GM19351 (cell line): ENCODE measurements around the gene PARK7.
"Not testable (repeated sequence)": the region's sequence is repeated elsewhere in the genome, so short reads cannot be mapped to it uniquely, and the experiment has no call there.

Experiments
- ATAC-seq: cut with Tn5 transposase; IDR thresholded peaks from one replicate; pipeline ENCODE4 v1.9.1; 2021; ENCODE audit warnings: mild to moderate bottlenecking, moderate library complexity; ENCODE audit not compliant: unreplicated experiment

Gene PARK7

DNA sequence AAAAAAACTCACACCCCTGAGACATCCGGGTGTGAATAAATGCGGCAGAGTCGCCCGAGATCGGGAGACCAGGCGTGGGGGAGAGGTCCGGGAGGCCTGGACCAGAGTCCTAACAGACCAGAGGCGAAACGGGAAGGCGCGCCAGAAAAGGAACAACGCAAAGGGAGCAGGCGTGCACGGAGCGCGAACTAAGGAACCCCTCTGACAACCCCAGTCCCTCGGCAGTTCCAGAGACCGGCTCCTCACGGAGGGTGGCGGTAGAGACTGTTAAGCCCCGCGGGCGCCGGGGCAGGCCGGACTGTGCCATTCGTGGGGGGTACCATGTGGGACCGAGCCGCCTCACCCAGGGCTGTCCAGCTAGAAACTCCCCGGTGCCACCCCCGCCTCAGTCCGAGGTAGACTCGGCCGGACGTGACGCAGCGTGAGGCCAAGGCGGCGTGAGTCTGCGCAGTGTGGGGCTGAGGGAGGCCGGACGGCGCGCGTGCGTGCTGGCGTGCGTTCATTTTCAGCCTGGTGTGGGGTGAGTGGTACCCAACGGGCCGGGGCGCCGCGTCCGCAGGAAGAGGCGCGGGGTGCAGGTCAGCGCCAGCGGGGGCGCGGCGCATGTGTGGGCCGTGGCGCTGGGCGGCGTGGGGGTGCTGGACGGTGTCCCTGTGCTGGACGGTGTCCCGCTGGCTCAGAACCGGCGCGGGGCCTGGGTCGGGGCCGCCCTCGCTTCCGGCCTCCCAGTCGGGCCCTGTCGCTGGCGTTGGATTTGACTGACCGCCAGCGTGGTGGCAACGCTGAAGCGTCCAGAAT lies at the start of gene PARK7:
PARK7 (plus strand) TSS at position 496 of the 798 bp plus-strand sequence. CDS start 1,075 bp downstream, outside the sequence.
- ATAC-seq: peak; percentile 89

- ATAC-seq: no peak
These were observed 49.4 kb upstream of the PARK7 start for GRCh38 chr1:7912145-7912544.

DNA sequence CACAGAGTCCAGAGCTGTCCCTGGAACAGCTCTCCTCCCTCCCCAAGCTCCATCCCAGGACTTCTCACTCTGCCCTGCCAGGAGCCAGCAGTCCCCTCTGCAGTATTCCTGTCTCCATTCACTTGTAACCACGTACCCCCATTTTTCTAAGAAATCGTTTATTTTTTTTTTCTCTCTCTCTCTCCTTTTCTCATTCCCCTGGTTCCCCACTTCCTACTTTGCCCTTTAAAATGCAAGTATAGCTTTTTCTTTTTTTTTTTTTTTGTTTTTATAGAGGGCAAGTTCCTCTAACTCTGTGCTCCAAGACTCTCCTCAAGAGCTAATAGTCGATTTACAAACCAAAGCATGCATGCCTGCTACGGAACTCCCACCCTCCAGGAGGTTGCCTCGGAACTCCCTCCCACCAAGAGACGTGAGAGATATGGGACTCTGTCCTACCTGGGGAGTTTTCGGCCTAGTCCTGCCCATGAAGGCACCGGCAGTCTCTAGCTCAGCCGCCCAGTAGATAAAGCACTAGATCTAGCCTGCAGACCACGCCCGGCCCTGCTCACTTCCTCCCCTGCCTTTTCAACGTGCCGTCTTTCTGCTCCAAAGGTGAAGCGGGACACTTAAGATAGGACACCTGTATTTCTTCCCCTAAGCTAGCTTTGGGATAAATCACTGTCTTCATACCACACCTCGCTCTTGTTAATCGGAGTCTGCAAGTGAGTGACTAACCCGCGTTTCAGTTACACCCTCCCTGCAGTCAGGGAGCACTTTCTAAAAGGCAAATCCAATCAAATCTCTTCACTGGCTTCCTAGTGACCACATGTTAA lies 48.6 kb upstream of the PARK7 start:
- no peak for ATAC-seq

DNA sequence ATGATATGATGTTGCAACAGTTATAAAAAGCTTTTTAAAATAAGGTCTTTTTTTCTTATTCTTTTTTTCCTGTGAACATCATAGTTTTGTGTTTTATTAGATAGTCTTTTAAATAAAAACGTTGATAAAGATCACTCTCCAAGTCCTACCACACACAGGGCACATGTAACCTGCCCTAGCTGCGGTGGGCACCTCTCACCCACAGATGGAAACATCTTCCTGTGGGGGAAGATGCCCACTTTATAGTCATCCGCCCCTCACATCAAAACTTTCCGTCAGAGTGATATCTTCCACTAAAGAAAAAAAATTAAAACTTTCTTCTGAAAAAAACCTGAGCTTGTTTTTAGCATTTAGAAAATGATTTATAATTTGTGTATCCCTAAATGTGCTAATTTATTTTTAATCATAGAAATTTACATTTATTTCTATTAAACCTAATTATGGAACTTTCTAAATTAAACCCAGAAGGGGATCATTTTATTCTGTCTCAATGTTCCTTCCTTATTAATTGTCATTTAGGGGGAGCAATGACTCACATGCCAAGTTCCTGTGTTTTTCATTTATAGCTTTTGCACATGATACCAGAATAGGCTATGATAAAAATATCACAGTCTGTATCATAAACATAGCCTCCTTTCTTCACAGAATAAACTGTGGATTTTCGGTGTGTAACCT lies 45.5 kb upstream of the PARK7 start:
- ATAC-seq: no peak

DNA sequence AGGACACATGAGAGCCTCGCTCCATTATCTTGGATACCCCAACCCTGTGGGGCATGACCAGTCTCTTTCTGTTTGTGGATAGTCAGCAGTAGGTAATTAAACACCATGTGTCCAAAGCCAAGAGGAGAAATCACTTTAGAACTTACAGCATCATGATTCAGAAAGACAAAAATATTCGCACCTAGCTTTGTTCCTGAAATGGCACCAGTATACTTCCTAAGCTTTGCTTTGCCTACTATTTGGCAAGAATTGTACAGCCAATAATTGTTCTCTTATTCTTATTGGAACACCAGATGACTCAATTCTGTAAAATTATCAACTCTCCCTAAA lies 45.0 kb upstream of the PARK7 start:
- no peak for ATAC-seq

GRCh38 chr1:7917971-7918370 lies 43.5 kb upstream of the PARK7 start:
- ATAC-seq: not testable (repeated sequence)

GRCh38 chr1:7919880-7920279 lies 41.6 kb upstream of the PARK7 start:
- no peak for ATAC-seq

- ATAC-seq: no peak
These were observed 39.7 kb upstream of the PARK7 start for GRCh38 chr1:7921796-7922195.

- no peak for ATAC-seq
These were observed 39.2 kb upstream of the PARK7 start for GRCh38 chr1:7922301-7922700.

- not testable (repeated sequence) for ATAC-seq
These were observed 34.5 kb upstream of the PARK7 start for GRCh38 chr1:7927061-7927460.

DNA sequence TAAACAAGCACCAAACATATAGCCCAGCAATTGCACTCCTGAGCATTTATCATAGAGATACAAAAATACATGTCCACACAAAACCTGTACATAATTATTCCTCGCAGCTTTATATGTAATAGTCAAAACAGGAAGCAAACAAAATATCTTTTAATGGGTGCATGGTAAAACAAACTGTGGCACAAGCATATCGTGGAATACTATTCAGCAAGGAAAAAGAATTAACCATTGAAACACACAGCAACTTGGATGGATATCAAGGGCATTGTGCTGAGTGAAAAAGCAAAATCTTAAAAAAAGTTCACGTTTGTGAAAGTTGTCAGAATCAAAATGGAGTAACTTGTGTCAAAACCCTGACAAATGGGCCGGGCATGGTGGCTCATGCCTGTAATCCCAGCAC lies 33.3 kb upstream of the PARK7 start:
- no peak for ATAC-seq

DNA sequence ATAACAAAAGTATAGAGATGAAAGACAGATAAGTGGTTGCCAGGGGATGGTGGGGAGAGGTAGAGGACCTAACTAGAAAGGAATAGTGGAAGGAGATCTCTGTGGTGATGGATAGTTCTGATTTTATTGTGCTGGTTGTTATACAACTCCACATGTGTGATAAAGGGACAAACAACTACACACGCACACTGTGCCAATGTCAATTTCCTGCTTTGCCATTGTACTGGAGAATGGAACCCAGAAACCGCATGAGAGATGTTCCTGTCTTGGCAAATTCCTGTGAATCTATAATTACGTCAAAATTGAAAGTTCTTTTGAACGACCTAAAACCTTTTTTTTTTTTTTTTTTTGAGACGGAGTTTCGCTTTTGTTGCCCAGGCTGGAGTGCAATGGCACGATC lies 31.9 kb upstream of the PARK7 start:
- no peak for ATAC-seq

DNA sequence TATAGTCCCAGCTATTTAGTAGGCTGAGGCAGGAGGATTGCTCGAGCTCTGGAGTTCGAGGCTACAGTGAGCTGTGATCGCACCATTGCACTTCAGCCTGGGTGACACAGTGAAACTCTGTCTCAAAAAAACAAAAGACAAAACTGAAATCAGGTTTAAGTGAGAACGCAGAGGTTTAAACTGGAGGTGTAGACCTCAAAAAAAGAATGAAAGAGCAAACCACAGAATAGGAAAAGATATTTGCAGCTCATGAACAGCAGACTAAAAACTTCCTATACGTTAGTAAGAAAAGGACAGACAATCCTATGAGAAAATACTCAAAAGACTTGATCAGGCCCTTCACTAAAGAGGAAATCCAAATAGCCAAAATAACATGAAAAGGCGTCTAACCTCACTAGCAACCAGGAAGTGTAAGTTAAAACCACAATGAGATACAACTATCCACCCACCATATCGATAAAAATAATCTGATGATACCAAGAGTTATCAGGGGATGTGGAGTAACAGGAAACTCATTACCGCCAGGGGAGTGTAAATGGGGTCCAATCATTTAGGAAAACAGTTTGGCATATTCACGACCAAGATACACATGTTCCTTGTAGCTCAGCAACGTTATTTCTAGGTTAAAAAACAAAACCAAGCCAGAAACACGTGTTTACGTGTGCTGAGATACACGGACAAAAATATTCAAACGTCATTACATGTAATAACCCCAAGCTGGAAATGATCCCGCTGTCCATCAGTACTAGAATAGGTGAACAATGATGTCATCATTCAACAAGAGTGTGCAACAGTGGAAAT lies 30.7 kb upstream of the PARK7 start:
- no peak for ATAC-seq

DNA sequence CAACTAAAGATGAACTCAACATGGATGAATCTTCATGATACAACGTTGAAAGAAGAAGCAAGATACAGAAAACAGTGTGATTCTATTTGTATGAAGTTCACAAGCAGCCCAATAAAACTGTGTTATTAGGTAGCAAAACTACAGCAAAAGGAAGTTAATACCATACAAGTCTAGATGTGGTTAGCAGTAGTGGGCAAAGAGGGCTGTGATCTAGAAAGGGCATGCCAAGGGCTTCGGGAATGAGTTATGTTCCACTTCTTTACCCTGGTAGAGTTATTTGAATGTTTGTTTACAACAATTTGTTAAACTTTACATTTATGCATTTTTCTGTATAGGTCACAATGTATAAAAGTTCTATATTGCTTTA lies 30.1 kb upstream of the PARK7 start:
- no peak for ATAC-seq

DNA sequence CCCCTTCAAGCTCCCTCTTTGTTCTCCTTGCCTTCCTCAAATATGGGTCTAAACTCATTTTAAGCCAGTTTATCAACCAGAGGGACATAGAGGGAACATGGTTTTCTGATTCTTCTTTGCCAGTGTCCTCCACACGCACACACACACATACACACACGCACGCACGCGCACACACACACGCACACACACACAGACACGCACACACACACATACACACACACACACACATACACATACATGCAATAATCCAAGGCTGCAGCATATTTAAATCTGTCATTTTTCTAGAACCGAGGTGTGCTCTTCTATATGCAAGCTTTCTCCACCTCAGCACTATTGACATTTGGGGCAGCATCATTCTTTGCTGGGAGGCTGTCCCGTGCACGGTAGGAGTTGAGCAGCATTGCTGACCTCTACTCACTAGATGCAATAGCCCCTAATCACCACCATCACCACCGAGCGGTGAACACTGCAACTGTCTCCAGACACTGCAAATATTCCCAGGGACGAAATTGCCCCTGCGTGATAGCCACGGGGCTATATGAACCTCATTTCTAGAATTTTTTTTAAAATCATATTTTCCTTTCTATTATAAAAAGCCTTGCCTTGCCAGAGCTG lies 28.9 kb upstream of the PARK7 start:
- ATAC-seq: no peak

DNA sequence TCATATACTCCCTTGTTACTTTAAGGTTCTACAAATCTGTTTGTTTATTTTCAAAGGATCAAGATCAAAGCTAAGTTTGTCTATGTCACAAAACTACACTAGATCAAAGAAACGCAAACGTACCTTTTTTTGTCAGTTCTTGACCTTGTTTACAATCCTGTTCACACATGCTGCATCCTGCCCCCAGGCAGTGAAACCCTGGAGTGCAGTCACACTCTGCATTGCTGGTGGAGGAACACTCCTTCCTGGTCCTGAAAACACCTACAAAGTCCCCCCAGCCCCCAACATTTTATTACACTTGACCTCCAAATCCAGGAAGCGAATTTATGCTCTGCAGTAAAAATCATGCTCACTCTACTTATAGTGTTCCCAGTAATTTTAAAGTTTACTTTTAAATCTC lies 23.4 kb upstream of the PARK7 start:
- ATAC-seq: no peak

GRCh38 chr1:7940034-7940433 lies 21.5 kb upstream of the PARK7 start:
- no peak for ATAC-seq

DNA sequence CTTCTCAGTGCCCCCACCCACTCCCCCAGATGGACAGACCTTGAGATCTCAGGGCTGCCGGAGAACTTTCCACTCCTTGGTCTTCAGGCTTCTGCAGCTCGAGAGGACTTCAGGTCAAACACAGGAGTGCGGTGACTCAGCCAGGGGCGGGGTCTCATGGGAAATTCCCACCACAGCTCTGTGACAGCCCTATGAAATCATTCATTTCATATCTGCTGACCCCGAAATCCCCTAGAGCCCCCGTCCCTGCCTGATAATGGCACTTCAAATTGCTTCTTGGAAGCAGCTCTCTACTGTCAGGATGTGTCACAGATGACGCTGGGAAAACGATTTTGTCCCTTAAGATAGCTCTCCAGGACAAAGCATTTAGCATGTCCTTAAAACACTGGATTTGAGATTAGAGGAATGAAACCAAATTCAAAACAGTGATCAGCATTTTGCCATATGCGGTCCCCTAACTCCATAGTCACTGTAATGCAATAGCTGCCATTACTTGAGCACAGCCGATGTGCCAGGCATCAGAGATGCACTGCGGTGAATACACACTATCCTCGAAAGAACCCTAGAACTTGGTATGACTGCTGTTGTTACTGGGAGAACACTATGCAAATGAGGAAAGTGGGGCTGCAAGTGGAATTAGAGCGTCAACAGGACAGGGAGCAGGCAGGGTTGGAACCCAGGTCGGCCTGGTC lies 20.6 kb upstream of the PARK7 start, which contains the start of gene TNFRSF9:
TNFRSF9 (minus strand) TSS at position 95 of the 692 bp plus-strand sequence. CDS start 845 bp downstream, outside the sequence.
- ATAC-seq: no peak

DNA sequence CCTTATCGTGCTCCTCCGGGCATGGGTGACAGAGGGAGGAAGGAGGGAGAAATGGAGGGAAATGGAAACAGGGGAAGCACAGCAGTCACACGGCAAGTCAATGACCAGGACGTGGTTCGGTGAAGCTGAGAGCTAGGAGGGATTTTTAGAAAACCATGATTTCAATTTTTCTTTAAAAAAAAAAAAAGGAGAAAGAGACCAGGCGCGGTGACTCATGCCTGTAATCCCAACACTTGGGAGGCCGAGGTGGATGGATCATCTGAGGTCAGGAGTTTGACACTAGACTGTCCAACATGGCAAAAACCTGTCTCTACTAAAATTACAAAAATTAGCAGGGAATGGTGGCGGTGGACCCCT lies 20.1 kb upstream of the PARK7 start:
- no peak for ATAC-seq
